ENCODE results near the gene GAS5.
"Not testable (repeated sequence)": the region's sequence is repeated elsewhere in the genome, so short reads cannot be mapped to it uniquely, and the experiment has no call there.

The GAS5 gene

GRCh38 chr1:173868266-173869020 lies 654 bp upstream of the GAS5 start, which contains the start of gene ZBTB37:
ZBTB37 (plus strand) TSS chr1:173868380; CDS start chr1:173870226, 1,846 bp downstream.
- no peak for FAIRE-seq

DNA sequence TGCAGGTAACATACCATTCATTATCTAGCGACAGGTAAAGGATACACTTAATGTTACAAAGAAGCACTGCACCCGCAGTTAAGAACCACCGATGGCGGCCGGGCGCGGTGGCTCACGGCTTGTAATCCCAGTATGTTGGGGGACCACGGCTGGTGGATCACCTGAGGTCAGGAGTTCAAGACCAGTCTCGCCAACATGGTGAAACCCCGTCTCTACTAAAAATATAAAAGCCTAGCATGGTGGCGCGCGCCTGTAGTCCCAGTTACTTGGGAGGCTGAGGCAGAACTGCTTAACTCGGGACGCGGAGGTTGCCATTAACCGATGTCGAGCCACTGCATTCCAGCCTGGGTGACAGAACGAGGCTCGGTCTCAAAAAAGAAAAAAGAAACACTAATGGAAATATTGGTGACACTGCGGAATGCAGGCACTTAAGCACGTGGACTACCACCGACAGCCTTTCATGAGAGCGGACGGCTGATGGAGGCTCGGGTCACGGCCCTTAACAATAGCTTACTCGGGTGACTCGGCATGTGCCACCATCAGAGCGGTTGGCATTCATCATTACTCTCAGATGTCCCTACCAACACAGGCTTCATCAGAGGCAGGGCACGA lies 542 bp downstream of the GAS5 start:
- no peak for FAIRE-seq

DNA sequence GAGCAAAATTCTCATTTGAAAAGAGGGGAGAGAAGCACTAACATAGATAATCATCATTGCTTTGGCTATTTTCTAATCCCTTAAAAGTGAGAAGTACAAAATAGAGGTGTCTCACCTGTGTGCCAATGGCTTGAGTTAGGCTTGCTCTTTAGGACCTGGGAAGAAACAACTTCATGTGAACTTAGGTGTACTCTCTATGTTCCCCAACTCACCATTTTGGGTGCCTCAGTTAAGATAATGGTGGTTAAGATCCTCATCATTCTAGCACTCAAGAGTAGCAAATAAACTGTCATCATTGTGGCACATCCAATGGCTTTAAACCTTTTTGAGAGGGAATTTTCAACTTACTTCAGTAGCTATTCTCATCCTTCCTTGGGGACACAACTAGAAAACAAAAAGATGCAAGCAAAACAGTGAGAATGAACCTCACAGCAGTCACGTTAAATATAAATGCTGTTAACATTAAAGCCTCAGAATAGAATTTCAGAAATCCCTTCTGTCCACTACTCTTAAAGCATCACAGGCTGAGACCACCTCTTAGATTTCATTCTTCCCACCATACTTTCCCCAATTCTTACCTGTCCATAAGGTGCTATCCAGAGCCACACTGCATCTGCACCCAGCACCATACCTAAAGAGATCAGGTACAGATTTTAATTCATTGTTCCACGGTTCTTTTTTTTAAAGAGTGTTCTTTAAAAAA lies 1.2 kb downstream of the GAS5 start:
- FAIRE-seq = no peak

GRCh38 chr1:173865468-173866164 lies 2.2 kb downstream of the GAS5 start:
- FAIRE-seq = no peak

DNA sequence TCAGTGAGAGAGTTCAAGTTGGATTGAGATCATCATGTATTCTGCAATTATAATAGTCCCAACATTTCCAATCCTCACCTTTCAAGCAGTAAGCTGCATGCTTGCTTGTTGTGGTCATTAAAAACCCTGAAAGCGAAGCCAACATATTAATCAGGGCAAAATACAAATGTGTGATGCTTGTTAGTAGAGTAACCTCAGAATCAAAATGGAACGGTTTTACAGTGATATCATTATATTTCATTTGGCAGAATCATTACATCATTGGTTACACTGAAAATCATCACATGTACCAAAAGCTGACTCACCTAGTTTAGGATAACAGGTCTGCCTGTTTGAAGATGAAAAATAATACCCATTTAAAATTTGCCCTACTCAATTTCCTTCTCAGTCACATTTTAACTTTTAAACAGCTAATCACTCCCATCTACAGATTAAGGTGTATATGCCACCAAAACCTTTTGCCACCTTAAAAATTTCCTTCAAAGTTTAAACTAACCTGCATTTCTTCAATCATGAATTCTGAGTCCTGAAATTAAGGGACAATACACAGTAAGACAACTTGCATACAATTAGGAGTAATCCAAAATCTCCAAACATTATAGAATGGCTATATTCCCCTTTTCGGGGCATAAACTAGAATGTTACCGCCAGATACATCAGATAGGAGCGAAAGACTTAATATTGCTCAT lies 3.5 kb downstream of the GAS5 start:
- FAIRE-seq = no peak

- FAIRE-seq = peak; percentile 15
Measured at GRCh38 chr1:173863224-173864161, 4.3 kb downstream of the GAS5 start.

GRCh38 chr1:173862769-173863223 lies 5.0 kb downstream of the GAS5 start:
- FAIRE-seq = peak; percentile 95

- FAIRE-seq = not testable (repeated sequence)
Measured at GRCh38 chr1:173862146-173862768, 5.5 kb downstream of the GAS5 start.

DNA sequence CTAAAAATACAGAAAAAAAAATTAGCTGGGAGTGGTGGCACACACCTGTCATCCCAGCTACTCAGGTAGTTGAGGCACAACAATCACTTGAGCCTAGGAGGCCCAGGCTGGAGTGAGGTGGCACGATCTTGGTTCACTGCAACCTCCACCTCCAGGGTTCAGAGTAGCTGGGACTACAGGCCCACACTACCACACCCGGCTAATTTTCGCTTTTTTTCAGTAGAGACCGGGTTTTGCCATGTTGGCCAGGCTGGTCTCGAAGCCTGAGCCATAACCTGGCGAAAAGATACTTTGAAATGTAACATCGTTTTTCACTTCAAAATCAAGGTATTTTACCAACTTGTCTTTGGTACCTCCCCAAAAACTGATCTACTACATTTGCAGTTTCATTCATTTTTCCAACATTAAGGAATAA lies 6.1 kb downstream of the GAS5 start:
- no peak for FAIRE-seq

- no peak for FAIRE-seq
Measured at GRCh38 chr1:173860065-173860464, 7.7 kb downstream of the GAS5 start.

GRCh38 chr1:173859547-173859946 lies 8.2 kb downstream of the GAS5 start:
- FAIRE-seq = not testable (repeated sequence)

GRCh38 chr1:173857363-173857917 lies 10.3 kb downstream of the GAS5 start:
- FAIRE-seq = peak; percentile 39

DNA sequence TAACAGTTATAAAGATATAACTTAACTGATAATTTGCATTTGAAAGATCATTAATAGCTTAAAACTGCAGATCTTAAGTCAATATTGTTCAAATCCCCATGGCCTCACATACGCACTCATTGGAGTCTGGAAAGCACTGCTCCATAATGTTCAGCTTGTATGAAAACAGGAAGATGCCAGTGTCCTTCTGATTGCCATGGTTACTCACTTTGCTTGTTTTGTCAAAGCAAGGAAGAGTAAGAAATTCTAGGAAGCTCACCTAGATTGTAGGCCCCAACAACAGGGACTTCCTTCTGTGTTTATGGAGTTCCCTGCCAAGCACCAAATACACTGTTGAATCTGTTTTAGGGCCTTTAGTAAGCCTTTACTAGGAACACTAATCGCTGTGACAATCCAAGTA lies 10.9 kb downstream of the GAS5 start:
- no peak for FAIRE-seq

GRCh38 chr1:173856014-173856413 lies 11.8 kb downstream of the GAS5 start:
- FAIRE-seq = no peak

DNA sequence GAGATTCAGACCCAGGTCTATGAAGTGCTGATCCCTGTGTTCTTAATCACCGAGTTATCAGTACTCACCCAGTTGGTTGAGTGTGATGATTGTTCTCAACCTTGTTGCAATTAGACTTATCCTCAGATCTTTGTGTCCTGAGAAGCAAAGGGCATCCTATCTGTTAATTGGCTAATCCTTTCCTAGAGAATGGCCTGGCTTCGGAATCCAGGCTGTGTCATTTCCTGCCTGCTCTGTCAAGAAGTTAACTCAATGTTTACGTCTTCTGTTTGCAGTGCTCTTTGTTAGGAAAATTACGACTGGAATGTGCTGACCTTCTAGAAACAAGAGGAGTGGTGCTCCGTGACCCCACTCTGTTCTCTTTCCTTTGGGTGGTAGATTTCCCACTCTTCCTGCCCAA lies 14.7 kb downstream of the GAS5 start:
- FAIRE-seq = no peak

- FAIRE-seq = no peak
Measured at GRCh38 chr1:173852105-173852504, 15.7 kb downstream of the GAS5 start.

- no peak for FAIRE-seq
Measured at GRCh38 chr1:173832748-173833147, 35.0 kb downstream of the GAS5 start.

DNA sequence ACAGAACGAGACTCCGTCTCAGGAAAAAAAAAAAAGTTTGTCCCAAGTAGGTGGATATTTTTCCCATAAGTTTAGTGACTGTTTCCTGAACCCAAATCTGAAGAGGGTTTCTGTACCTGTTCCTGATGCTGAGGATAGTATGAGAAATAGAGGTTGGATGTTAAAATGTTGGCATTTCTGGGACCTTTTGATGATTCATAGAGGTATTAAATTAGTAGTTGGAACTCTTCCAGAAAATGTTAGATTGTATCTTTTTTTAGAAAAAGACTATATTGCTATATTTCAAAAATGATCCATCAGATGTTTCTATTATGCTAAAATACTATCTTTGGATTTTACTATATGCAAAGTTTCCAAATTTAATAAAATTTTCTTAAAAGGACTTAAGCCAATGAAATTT lies 40.2 kb downstream of the GAS5 start:
- FAIRE-seq = peak; percentile 3

- FAIRE-seq = peak; percentile 97
Measured at GRCh38 chr1:173824315-173825081, 43.3 kb downstream of the GAS5 start, which contains the start of the genes CENPL and DARS2. CENPL (minus strand) TSS chr1:173824883; CDS start chr1:173811299, 13,584 bp downstream. DARS2 (plus strand) TSS chr1:173824673; CDS start chr1:173825230, 557 bp downstream.
